Type B pancreatic cell (in vitro differentiated cells): Measurements from ENCODE around the gene HNF4A. TPM values are rescaled to one million over a fixed set of nuclear protein-coding genes. Genes with fewer than 3 reads are reported as not detected.
"Not testable (repeated sequence)": the region's sequence is repeated elsewhere in the genome, so short reads cannot be mapped to it uniquely, and the experiment has no call there.

Experiments used
- DNase-seq: peaks from one replicate; pipeline ENCODE4 v3.0.0; 2021; ENCODE audit warnings: mixed read lengths; ENCODE audit not compliant: unreplicated experiment; ENCODE audit errors: extremely low spot score
- H3K27ac Mint-ChIP-seq: 2 replicates; pipeline ENCODE4 v1.8.0; 2021; ENCODE audit warnings: mild to moderate bottlenecking, mixed read lengths
- H3K27me3 Mint-ChIP-seq: 2 replicates; pipeline ENCODE4 v1.8.0; 2021; ENCODE audit warnings: mixed read lengths
- H3K36me3 Mint-ChIP-seq: 2 replicates; pipeline ENCODE4 v1.8.0; 2021; ENCODE audit warnings: mixed read lengths
- H3K4me1 Mint-ChIP-seq: one replicate; pipeline ENCODE4 v1.8.0; 2021; ENCODE audit warnings: mixed read lengths; ENCODE audit not compliant: unreplicated experiment
- H3K4me3 Mint-ChIP-seq: 2 replicates; pipeline ENCODE4 v1.8.0; 2021; ENCODE audit warnings: mild to moderate bottlenecking, mixed read lengths
- H3K9me3 Mint-ChIP-seq: 2 replicates; pipeline ENCODE4 v1.8.0; 2021; ENCODE audit warnings: mixed read lengths
- total RNA-seq: library from RNA; stranded (reverse); gene quantifications from 2 replicates; pipeline ENCODE4 v1.2.1, GENCODE V29; 2021; ENCODE audit warnings: low replicate concordance
- TF ChIP-seq, protein P1 (sequence below): fragments of 200-600 bp; sonication (generic); conservative IDR thresholded peaks from 2 replicates; pipeline ENCODE4 v1.5.0; 2021; ENCODE audit warnings: antibody characterized with exemption, mild to moderate bottlenecking

Gene HNF4A
- total RNA-seq, 1 donor from 2014 or later: 19.9 TPM

- Mint-ChIP-seq H3K27ac (no peak overlapping the region), H3K36me3 (no peaks in the 10 kb centered on the region), H3K9me3 (no peaks in the 10 kb centered on the region), H3K4me1 (no peaks in the 10 kb centered on the region), H3K4me3 (no peak overlapping the region), H3K27me3 (peaks cover 3% of the 10 kb centered on the region)
- TF ChIP-seq, protein P1, sequence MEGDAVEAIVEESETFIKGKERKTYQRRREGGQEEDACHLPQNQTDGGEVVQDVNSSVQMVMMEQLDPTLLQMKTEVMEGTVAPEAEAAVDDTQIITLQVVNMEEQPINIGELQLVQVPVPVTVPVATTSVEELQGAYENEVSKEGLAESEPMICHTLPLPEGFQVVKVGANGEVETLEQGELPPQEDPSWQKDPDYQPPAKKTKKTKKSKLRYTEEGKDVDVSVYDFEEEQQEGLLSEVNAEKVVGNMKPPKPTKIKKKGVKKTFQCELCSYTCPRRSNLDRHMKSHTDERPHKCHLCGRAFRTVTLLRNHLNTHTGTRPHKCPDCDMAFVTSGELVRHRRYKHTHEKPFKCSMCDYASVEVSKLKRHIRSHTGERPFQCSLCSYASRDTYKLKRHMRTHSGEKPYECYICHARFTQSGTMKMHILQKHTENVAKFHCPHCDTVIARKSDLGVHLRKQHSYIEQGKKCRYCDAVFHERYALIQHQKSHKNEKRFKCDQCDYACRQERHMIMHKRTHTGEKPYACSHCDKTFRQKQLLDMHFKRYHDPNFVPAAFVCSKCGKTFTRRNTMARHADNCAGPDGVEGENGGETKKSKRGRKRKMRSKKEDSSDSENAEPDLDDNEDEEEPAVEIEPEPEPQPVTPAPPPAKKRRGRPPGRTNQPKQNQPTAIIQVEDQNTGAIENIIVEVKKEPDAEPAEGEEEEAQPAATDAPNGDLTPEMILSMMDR: no peak
- DNase-seq: no peak
Observed at GRCh38 chr20:44342248-44342647, 13.3 kb upstream of the HNF4A start.

- no peak overlapping the region for H3K4me3 Mint-ChIP-seq
- H3K27ac Mint-ChIP-seq: no peak overlapping the region
- H3K4me1 Mint-ChIP-seq: no peaks in the 10 kb centered on the region
- H3K9me3 Mint-ChIP-seq: no peaks in the 10 kb centered on the region
- peaks cover 3% of the 10 kb centered on the region for H3K27me3 Mint-ChIP-seq
- no peaks in the 10 kb centered on the region for H3K36me3 Mint-ChIP-seq
- DNase-seq: no peak
- TF ChIP-seq, protein P1: no peak
Observed at GRCh38 chr20:44343162-44343675, 12.3 kb upstream of the HNF4A start.

DNA sequence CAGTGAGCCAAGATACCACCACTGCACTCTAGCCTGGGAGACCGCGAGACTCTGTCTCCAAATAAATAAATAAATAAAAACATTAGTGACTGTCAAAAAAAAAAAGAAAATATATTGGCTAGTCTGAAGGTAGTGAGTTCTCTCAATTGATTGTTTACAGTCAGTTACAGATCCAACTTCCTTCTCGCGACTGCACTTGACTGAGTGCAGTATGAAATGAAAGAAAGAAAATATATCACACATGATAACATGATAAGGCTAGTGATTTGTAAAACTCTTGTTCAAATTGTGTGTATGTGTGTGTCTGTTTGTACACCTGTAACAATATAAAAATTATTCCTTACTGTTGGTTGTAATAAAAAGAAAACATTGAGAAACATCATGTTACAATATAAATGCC is 10.8 kb upstream of the HNF4A start:
- Mint-ChIP-seq H3K9me3 (no peaks in the 10 kb centered on the region), H3K36me3 (no peaks in the 10 kb centered on the region), H3K4me1 (no peaks in the 10 kb centered on the region), H3K27ac (no peak overlapping the region), H3K27me3 (peaks cover 3% of the 10 kb centered on the region), H3K4me3 (no peak overlapping the region)
- no peak for DNase-seq
- TF ChIP-seq, protein P1: no peak

DNA sequence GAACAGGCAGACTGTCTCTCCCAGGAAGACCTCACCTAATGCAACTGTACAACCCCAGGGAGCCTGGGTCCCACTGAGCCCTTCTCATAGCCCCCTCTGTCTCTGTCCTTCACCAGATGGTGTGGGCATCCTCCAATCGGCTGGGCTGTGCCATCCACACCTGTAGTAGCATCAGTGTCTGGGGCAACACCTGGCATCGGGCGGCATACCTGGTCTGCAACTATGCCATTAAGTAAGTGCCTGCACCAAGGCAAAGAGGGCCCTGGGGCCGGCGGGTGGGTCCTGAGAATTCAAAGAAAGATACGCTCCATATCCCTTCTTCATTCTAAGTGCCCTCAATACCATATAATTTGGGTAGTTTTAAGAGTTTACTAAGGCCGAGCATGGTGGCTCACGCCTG is 10.4 kb upstream of the HNF4A start:
- DNase-seq: no peak
- Mint-ChIP-seq H3K9me3 (no peaks in the 10 kb centered on the region), H3K27me3 (peaks cover 3% of the 10 kb centered on the region), H3K4me3 (no peak overlapping the region), H3K27ac (no peak overlapping the region), H3K4me1 (no peaks in the 10 kb centered on the region), H3K36me3 (no peaks in the 10 kb centered on the region)
- TF ChIP-seq, protein P1: no peak

DNA sequence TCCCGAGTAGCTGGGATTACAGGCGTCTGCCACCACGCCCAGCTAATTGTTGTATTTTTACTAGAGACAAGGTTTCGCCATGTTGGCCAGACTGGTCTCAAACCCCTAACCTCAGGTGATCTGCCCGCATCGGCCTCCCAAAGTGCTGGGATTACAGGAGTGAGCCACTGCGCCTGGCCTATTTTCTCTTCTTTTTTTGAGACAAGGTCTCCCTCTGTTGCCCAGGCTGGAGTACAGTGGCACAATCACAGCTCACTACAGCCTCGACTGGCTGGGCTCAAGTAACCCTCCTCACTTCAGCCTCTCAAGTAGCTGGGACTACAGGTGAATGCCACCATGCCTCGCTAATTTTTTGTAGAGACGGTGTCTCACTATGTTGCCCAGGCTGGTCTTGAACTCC is 9.6 kb upstream of the HNF4A start:
- not testable (repeated sequence) for H3K36me3 Mint-ChIP-seq, H3K27ac Mint-ChIP-seq, H3K27me3 Mint-ChIP-seq, H3K9me3 Mint-ChIP-seq, H3K4me1 Mint-ChIP-seq, DNase-seq, H3K4me3 Mint-ChIP-seq

GRCh38 chr20:44348168-44348659 is 7.3 kb upstream of the HNF4A start:
- Mint-ChIP-seq H3K4me1 (peaks cover 9% of the 10 kb centered on the region), H3K27ac (no peak overlapping the region), H3K36me3 (no peaks in the 10 kb centered on the region), H3K4me3 (no peak overlapping the region), H3K27me3 (no peaks in the 10 kb centered on the region), H3K9me3 (no peaks in the 10 kb centered on the region)
- TF ChIP-seq, protein P1: no peak
- no peak for DNase-seq
